SK-N-MC (cell line): Measurements from ENCODE around the gene ZCWPW2.

Experiments used
- EZH2 ChIP-seq: fragments of 200-600 bp; sonication (generic); IDR thresholded peaks from one replicate; pipeline ENCODE4 v1.6.1; 2017; ENCODE audit warnings: antibody characterized with exemption
- FOXP2 ChIP-seq: optimal IDR thresholded peaks from 2 replicates; pipeline ENCODE3; 2011; ENCODE audit warnings: mild to moderate bottlenecking, moderate library complexity; ENCODE audit not compliant: insufficient read depth; ENCODE audit errors: extremely low read length, control extremely low read depth
- POLR2AphosphoS5 ChIP-seq: IDR thresholded peaks from 2 replicates; pipeline ENCODE4 v1.6.1; 2012; ENCODE audit warnings: mild to moderate bottlenecking, low read depth, low read length, borderline replicate concordance

GRCh38 chr3:28320981-28321380 lies 27.5 kb upstream of the ZCWPW2 start:
- no peak for TF ChIP-seq EZH2
- no peak for TF ChIP-seq POLR2AphosphoS5
- TF ChIP-seq FOXP2: no peak
